HepG2 (cell line): Measurements from ENCODE around the gene ITIH6. TPM values are rescaled to one million over a fixed set of nuclear protein-coding genes. Genes with fewer than 3 reads are reported as not detected.

Experiments
- ATAC-seq: fragments of 200-7000 bp; cut with Tn5 transposase; 3 replicates; pipeline ENCODE4 v1.9.1; 2020; ENCODE audit warnings: mild to moderate bottlenecking, moderate library complexity
- BruUV-seq: library from RNA; stranded (reverse); fragments of 400-500 nt; replicated peaks from 2 replicates; lab custom pipeline; 2021; lab: Mats Ljungman, UMichigan
- CTCF ChIA-PET: fragments of 300-600 bp; formaldehyde crosslinking; extraction: SDS; loops from one replicate; lab custom pipeline; 2021; ENCODE audit warnings: low total read pairs, inconsistent platforms, low intra/inter-chr PET ratio; lab: Yijun Ruan, JAX
- POLR2A ChIA-PET: fragments of 350-600 bp; sonication (Branson Sonifier 250); formaldehyde crosslinking; loops from one replicate; lab custom pipeline; 2020; ENCODE audit warnings: antibody characterized with exemption, inconsistent platforms; lab: Yijun Ruan, JAX
- DNase-seq: peaks from one replicate; pipeline ENCODE4 v3.0.0-alpha.2; 2015; ENCODE audit warnings: low spot score
- FAIRE-seq: peaks from 3 replicates; lab custom pipeline; 2011; peaks lifted over from hg19 to GRCh38; lab: Jason Lieb, UNC
- H2AFZ ChIP-seq: one replicate; pipeline ENCODE4 v1.6.1; 2011; ENCODE audit warnings: low read length, inconsistent platforms
- H3K27ac ChIP-seq: fragments of 300-600 bp; 3 replicates; pipeline ENCODE4 v1.8.0; 2011; ENCODE audit warnings: mixed run types, mild to moderate bottlenecking, mixed read lengths, low read length, inconsistent platforms; ENCODE audit not compliant: insufficient read depth; ENCODE audit errors: extremely low read length
- H3K27me3 ChIP-seq, 2 experiments: fragments of 200-600 bp in 1 of 2; 2 replicates in 1 of 2; 3 replicates in 1 of 2; pipeline versions ENCODE4 v1.6.0 to v1.8.0; 2011; ENCODE audit warnings: low read length in 2 of 2, mild to moderate bottlenecking in 2 of 2, moderate library complexity in 2 of 2, inconsistent platforms in 1 of 2; ENCODE audit not compliant: insufficient read depth in 2 of 2, control insufficient read depth in 1 of 2
- H3K36me3 ChIP-seq, 2 experiments: fragments of 200-600 bp in 1 of 2; replicated peaks in 1 of 2; 2 replicates in 1 of 2; 3 replicates in 1 of 2; pipeline versions ENCODE4 v1.5.1 to v1.8.0; 2011; ENCODE audit warnings: low read length in 2 of 2, inconsistent platforms in 1 of 2; ENCODE audit not compliant: insufficient read depth in 2 of 2, control insufficient read depth in 1 of 2
- H3K4me1 ChIP-seq: 2 replicates; pipeline ENCODE4 v1.5.1; 2012; ENCODE audit warnings: low read length, inconsistent platforms; ENCODE audit not compliant: insufficient read depth
- H3K4me2 ChIP-seq: 2 replicates; pipeline ENCODE4 v1.6.0; 2011; ENCODE audit warnings: low read depth, low read length, inconsistent platforms
- H3K4me3 ChIP-seq, 3 experiments: fragments of 200-600 bp in 1 of 3; sonication (generic), shearing (Covaris generic) in 1 of 3; replicated peaks in 1 of 3; 2 replicates each; pipeline ENCODE4 v1.5.1; 2011 to 2016; ENCODE audit warnings: low read length in 3 of 3, inconsistent platforms in 2 of 3, low read depth in 2 of 3, mild to moderate bottlenecking in 2 of 3, control low read depth in 1 of 3, mixed read lengths in 1 of 3; ENCODE audit not compliant: insufficient read depth in 1 of 3
- H3K79me2 ChIP-seq: one replicate; pipeline ENCODE4 v1.6.1; 2011; ENCODE audit warnings: low read length, inconsistent platforms; ENCODE audit not compliant: insufficient read depth
- H3K9ac ChIP-seq: 2 replicates; pipeline ENCODE4 v1.6.0; 2011; ENCODE audit warnings: mild to moderate bottlenecking, low read depth, low read length, inconsistent platforms; ENCODE audit not compliant: insufficient read depth
- H3K9me3 ChIP-seq: 2 replicates; pipeline ENCODE4 v1.5.1; 2012; ENCODE audit warnings: mild to moderate bottlenecking, low read length
- H4K20me1 ChIP-seq: 2 replicates; pipeline ENCODE4 v1.6.0; 2011; ENCODE audit warnings: inconsistent platforms, mild to moderate bottlenecking, low read length, moderate library complexity; ENCODE audit not compliant: insufficient read depth
- CTCF ChIP-seq: sonication (generic); formaldehyde crosslinking; IDR thresholded peaks from 2 replicates; pipeline ENCODE4 v1.5.0; 2020; ENCODE audit warnings: mild to moderate bottlenecking, missing genetic modification reagents, moderate library complexity
- E2F2 ChIP-seq: sonication (generic); formaldehyde crosslinking; IDR thresholded peaks from 2 replicates; pipeline ENCODE4 v1.4.0; 2020; ENCODE audit warnings: missing genetic modification reagents, borderline replicate concordance
- ELK4 ChIP-seq: sonication (generic); formaldehyde crosslinking; IDR thresholded peaks from 2 replicates; pipeline ENCODE4 v1.9.0; 2021; ENCODE audit warnings: missing genetic modification reagents, borderline replicate concordance
- FUBP1 ChIP-seq: sonication (generic); formaldehyde crosslinking; IDR thresholded peaks from 2 replicates; pipeline ENCODE4 v1.5.1; 2020; ENCODE audit warnings: missing genetic modification reagents, mild to moderate bottlenecking, borderline replicate concordance
- HOXA5 ChIP-seq: sonication (generic); formaldehyde crosslinking; IDR thresholded peaks from 2 replicates; pipeline ENCODE4 v1.4.0; 2020; ENCODE audit warnings: missing genetic modification reagents
- MXD4 ChIP-seq: IDR thresholded peaks from 2 replicates; pipeline ENCODE4 v1.6.1; 2016; ENCODE audit warnings: mild to moderate bottlenecking, missing biosample characterization, missing genetic modification reagents
- ZFP36 ChIP-seq: fragments of 150-350 bp; IDR thresholded peaks from 2 replicates; pipeline ENCODE4 v1.6.1; 2018; ENCODE audit warnings: borderline replicate concordance, low read length, low read depth; ENCODE audit not compliant: partially characterized antibody
- ZNF761 ChIP-seq: sonication (generic); formaldehyde crosslinking; conservative IDR thresholded peaks from 2 replicates; pipeline ENCODE4 v1.4.0; 2020; ENCODE audit warnings: mild to moderate bottlenecking, missing genetic modification reagents
- ZNF883 ChIP-seq: sonication (generic); formaldehyde crosslinking; IDR thresholded peaks from 2 replicates; pipeline ENCODE4 v1.5.1; 2020; ENCODE audit warnings: mild to moderate bottlenecking, missing genetic modification reagents; ENCODE audit errors: not compliant biosample characterization
- whole genome bisulfite sequencing: methylation state at CpG from one replicate; pipeline ENCODE4 v1.1.6; 2017; ENCODE audit warnings: low lambda C conversion rate; 5-methylcytosine and 5-hydroxymethylcytosine counted together
- in situ Hi-C: cut with HindIII; loops from 2 replicates; pipeline ENCODE4 v1.10.0; 2017; ENCODE audit warnings: low pct_unique_long_range_greater_than_20kb; ENCODE audit not compliant: extremely low pct_ligation_motif_present
- intact Hi-C: fragments of 100-400 bp; cut with micrococcal nuclease; formaldehyde crosslinking; loops from one replicate; pipeline ENCODE4 v1.10.0; 2022; ENCODE audit not compliant: unreplicated experiment
- polyA plus RNA-seq, 8 experiments: library from polyadenylated mRNA; depleted of rRNA in 3 of 8; stranded (reverse) in 7 of 8; unstranded in 1 of 8; fragments of >200 nt; fragmentation: Illumina TruSeq in 4 of 8; extraction: Trizol in 4 of 8; gene quantifications; 2 replicates each; pipeline versions ENCODE4 v1.2.1 to v1.2.3, GENCODE V29; 2011 to 2016; ENCODE audit warnings: low read depth in 4 of 8, missing spikeins in 1 of 8, mixed read lengths in 1 of 8; ENCODE audit not compliant: insufficient read depth in 1 of 8
- total RNA-seq, 5 experiments: library from RNA; depleted of rRNA; stranded (reverse); fragments of >200 nt; fragmentation: Illumina TruSeq; extraction: Trizol; gene quantifications; 2 replicates each; pipeline ENCODE4 v1.2.3, GENCODE V29; 2016; ENCODE audit warnings: low read depth in 1 of 5

The ITIH6 gene
- total and polyA plus RNA-seq, 2 of the 13 experiments (the other 11 are each of a cell fraction or from before 2014, with no cell fraction given): not detected

- H3K4me2 ChIP-seq: no peak overlapping the region
- ATAC-seq: peak; percentile 44
- CTCF ChIA-PET: no interaction called here
- H3K27ac ChIP-seq: no peak overlapping the region
- FAIRE-seq: no peak
- H3K4me3 ChIP-seq: no peak overlapping the region
- in situ Hi-C loops: no loop called here
- BruUV-seq: no TSS peak
- intact Hi-C loops: no loop called here
- H3K36me3 ChIP-seq: peaks cover 3 to 12% of the 10 kb centered on the region in 2 experiments; a peak in 3 of 5 replicates
- 90% methylated on average over 4 of the region's 7 CpGs for WGBS
- H4K20me1 ChIP-seq: no peaks in the 10 kb centered on the region
- no peaks in the 10 kb centered on the region for H3K9me3 ChIP-seq
- no peak overlapping the region for H2AFZ ChIP-seq
- no peaks in the 10 kb centered on the region for H3K4me1 ChIP-seq
- DNase-seq: no peak
- no peaks in the 10 kb centered on the region for H3K27me3 ChIP-seq
- no peak overlapping the region for H3K9ac ChIP-seq
- POLR2A ChIA-PET: no interaction called here
- no peak for TF ChIP-seq ELK4
- no peak for TF ChIP-seq ZNF883 (CRISPR knock-in tag)
- H3K79me2 ChIP-seq: no peaks in the 10 kb centered on the region
Measured at GRCh38 chrX:54817220-54817820, 19.3 kb upstream of the ITIH6 start.

GRCh38 chrX:54812306-54812705, 14.3 kb upstream of the ITIH6 start:
- DNase-seq: no peak
- intact Hi-C loops: no loop called here
- Histone ChIP-seq H3K27ac (no peak overlapping the region), H3K9ac (no peak overlapping the region), H3K79me2 (peaks cover 24% of the 10 kb centered on the region), H3K4me1 (peaks cover 20% of the 10 kb centered on the region), H3K9me3 (no peaks in the 10 kb centered on the region), H3K4me2 (no peak overlapping the region), H3K27me3 (no peaks in the 10 kb centered on the region; a peak in 1 of 5 replicates), H3K36me3 (peaks cover 6 to 26% of the 10 kb centered on the region in 2 experiments; a peak in 4 of 5 replicates), H3K4me3 (no peak overlapping the region), H2AFZ (no peak overlapping the region), H4K20me1 (no peaks in the 10 kb centered on the region)
- FAIRE-seq: no peak
- ChIA-PET CTCF (no interaction called here), POLR2A (no interaction called here)
- in situ Hi-C loops: no loop called here
- WGBS: 100% methylated on average over 1 of the region's 3 CpGs
- no peak for ATAC-seq
- no TSS peak for BruUV-seq
- no peak for TF ChIP-seq CTCF (CRISPR knock-in tag)
- no peak for TF ChIP-seq ZNF761 (CRISPR knock-in tag)
- no peak for TF ChIP-seq ZFP36
- no peak for TF ChIP-seq HOXA5 (CRISPR knock-in tag)
- TF ChIP-seq E2F2: no peak
- no peak for TF ChIP-seq MXD4
- no peak for TF ChIP-seq FUBP1
